ENCODE results near the gene RAI14. TPM values are rescaled to one million over a fixed set of nuclear protein-coding genes. Genes with fewer than 3 reads are reported as not detected.
A peak's percentile ranks its signal among the peaks of the same experiment; 100 is the strongest.

Gene RAI14
- total RNA-seq, 6 experiments from 2014 or later = 11.9 to 30.8 (median 20.8) TPM

- TF ChIP-seq POLR2A (IDR thresholded peaks at IDR 0.05) = no peak
- TF ChIP-seq CTCF (IDR thresholded peaks at IDR 0.05) = no peak
- Histone ChIP-seq H3K4me3 (peak overlapping the region; percentile 84 to 92 (median 87)), H3K9me3 (no peaks in the 10 kb centered on the region), H3K4me1 (no peaks in the 10 kb centered on the region), H3K36me3 (no peaks in the 10 kb centered on the region), H3K27ac (peak overlapping the region; percentile 80 to 90 (median 88)), H3K27me3 (no peaks in the 10 kb centered on the region)
- ATAC-seq (peak; percentile 64 to 71 (median 67)), DNase-seq (peak in 2 of 3 donors; percentile 42 to 58)
- WGBS (ENCODE audit: insufficient coverage, low coverage, low lambda C conversion rate, missing lambda C conversion rate) = 2% methylated on average over 13 of the region's 16 CpGs
- intact Hi-C loops (cut with DNase I) = no loop called here
Observed at GRCh38 chr5:34655354-34655991, 655 bp upstream of the RAI14 start.

- WGBS (ENCODE audit: insufficient coverage, low coverage, low lambda C conversion rate, missing lambda C conversion rate) = 0% methylated on average over 6 of the region's 53 CpGs
- ATAC-seq (peak; percentile 3 to 24 (median 16)), DNase-seq (peak; percentile 35 to 58 (median 45))
- intact Hi-C loops (cut with DNase I) = no loop called here
- Histone ChIP-seq H3K27ac (peak overlapping the region; percentile 80 to 90 (median 88)), H3K9me3 (no peaks in the 10 kb centered on the region), H3K36me3 (no peaks in the 10 kb centered on the region), H3K4me1 (no peaks in the 10 kb centered on the region), H3K27me3 (no peaks in the 10 kb centered on the region), H3K4me3 (peak overlapping the region; percentile 84 to 92 (median 87))
- TF ChIP-seq POLR2A (IDR thresholded peaks at IDR 0.05) (no peak), CTCF (IDR thresholded peaks at IDR 0.05) (no peak)
Observed at GRCh38 chr5:34656700-34657273, 659 bp downstream of the RAI14 start.

- Histone ChIP-seq H3K4me1 (no peaks in the 10 kb centered on the region), H3K27me3 (no peaks in the 10 kb centered on the region), H3K9me3 (no peaks in the 10 kb centered on the region), H3K36me3 (no peaks in the 10 kb centered on the region), H3K4me3 (peak overlapping the region; percentile 84 to 92 (median 87)), H3K27ac (peak overlapping the region in 2 of 3 donors; percentile 80 to 90)
- WGBS (ENCODE audit: insufficient coverage, low coverage, low lambda C conversion rate, missing lambda C conversion rate) = 5% methylated on average over 6 of the region's 28 CpGs
- ATAC-seq = peak in 1 of 4 donors; percentile 12
- intact Hi-C loops (cut with DNase I) = no loop called here
- peak in 1 of 3 donors; percentile 26 for DNase-seq
- no peak for TF ChIP-seq POLR2A (IDR thresholded peaks at IDR 0.05)
- TF ChIP-seq CTCF (IDR thresholded peaks at IDR 0.05) = no peak
Observed at GRCh38 chr5:34657274-34657921, 1.3 kb downstream of the RAI14 start.

- no peaks in the 10 kb centered on the region for H3K9me3 ChIP-seq
- H3K36me3 ChIP-seq = no peaks in the 10 kb centered on the region
- no peaks in the 10 kb centered on the region for H3K4me1 ChIP-seq
- intact Hi-C loops (cut with DNase I) = no loop called here
- no peak overlapping the region for H3K27ac ChIP-seq
- ATAC-seq (no peak), DNase-seq (no peak)
- H3K4me3 ChIP-seq = peak overlapping the region in 2 of 3 donors; percentile 12 to 84
- H3K27me3 ChIP-seq = no peaks in the 10 kb centered on the region
- TF ChIP-seq CTCF (IDR thresholded peaks at IDR 0.05) (no peak), POLR2A (IDR thresholded peaks at IDR 0.05) (no peak)
- WGBS (ENCODE audit: insufficient coverage, low coverage, low lambda C conversion rate, missing lambda C conversion rate) = 49% methylated on average over 4 of the region's 4 CpGs
Observed at GRCh38 chr5:34657988-34658387, 1.9 kb downstream of the RAI14 start.

Data from right lobe of liver (tissue), 6 donors.